ENCODE results near the gene FMNL2. TPM values are rescaled to one million over a fixed set of nuclear protein-coding genes. Genes with fewer than 3 reads are reported as not detected.

FMNL2 gene
- total and polyA plus RNA-seq, 4 donors, result 18.8 to 81.4 (median 38.4) TPM

DNA sequence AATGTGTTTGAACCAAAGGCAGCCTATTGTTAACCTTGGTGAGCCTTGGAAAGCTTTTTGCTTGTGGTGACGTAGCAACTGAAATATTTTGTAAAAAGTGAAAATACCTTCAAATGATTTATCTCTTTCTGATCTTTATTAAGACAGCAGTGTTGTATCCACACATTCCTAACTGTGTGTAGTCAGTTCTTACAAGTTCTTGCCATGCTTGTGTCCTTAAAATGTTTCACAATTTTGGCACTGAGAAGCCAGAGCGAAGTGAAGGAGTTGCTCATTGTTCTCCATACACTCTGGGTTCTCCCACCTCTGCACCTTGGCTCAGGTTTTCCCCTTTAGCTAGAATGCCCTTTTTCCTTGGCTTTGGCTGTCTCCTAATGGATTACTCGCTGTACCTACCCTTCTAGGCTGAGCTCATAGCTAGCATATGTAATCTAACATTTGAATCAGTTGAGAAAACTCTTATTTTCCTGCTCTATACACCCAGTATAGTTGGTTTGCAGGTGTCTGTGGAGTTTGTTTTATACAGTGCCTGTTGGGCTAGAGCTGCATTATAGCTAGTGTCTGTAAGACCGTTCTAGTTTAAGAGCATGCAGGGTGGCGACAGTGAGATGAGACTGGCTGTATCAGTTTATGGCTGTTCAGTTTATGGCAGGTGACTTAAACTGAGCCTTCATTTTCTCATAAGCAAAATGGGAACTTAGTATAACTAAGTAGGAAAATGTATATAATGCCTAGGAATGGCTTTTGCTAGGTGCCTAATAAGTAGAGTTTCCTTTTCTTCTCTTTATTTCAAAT is 45.5 kb downstream of the FMNL2 start:
- Histone ChIP-seq H3K27me3 (ENCODE audit: control insufficient read depth in 3 of 3, insufficient read depth in 3 of 3, low read length in 2 of 3) (no peaks in the 10 kb centered on the region), H3K9ac (ENCODE audit: insufficient read depth in 1 of 2, low read length in 2 of 2) (no peak overlapping the region), H3K4me1 (ENCODE audit: control insufficient read depth in 5 of 5, insufficient read depth in 5 of 5, low read length in 5 of 5) (peaks cover 0 to 7% (median 3%) of the 10 kb centered on the region in 5 donors), H3K4me3 (no peak overlapping the region), H3K9me3 (ENCODE audit: control insufficient read depth in 4 of 4, insufficient read depth in 3 of 4, low read length in 3 of 4) (no peaks in the 10 kb centered on the region), H3K27ac (ENCODE audit: low read depth in 1 of 2, low read length in 1 of 2) (no peak overlapping the region), H3K36me3 (ENCODE audit: control insufficient read depth in 4 of 4, insufficient read depth in 4 of 4, low read length in 4 of 4) (no peaks in the 10 kb centered on the region)
- TF ChIP-seq, protein P1, sequence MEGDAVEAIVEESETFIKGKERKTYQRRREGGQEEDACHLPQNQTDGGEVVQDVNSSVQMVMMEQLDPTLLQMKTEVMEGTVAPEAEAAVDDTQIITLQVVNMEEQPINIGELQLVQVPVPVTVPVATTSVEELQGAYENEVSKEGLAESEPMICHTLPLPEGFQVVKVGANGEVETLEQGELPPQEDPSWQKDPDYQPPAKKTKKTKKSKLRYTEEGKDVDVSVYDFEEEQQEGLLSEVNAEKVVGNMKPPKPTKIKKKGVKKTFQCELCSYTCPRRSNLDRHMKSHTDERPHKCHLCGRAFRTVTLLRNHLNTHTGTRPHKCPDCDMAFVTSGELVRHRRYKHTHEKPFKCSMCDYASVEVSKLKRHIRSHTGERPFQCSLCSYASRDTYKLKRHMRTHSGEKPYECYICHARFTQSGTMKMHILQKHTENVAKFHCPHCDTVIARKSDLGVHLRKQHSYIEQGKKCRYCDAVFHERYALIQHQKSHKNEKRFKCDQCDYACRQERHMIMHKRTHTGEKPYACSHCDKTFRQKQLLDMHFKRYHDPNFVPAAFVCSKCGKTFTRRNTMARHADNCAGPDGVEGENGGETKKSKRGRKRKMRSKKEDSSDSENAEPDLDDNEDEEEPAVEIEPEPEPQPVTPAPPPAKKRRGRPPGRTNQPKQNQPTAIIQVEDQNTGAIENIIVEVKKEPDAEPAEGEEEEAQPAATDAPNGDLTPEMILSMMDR (IDR thresholded peaks at IDR 0.05; ENCODE audit: control extremely low read depth, extremely low read depth), result no peak
- DNase-seq (no peak), ATAC-seq (ENCODE audit: insufficient read depth, low FRiP score) (no peak)
- 68 to 79% methylated on average over 5 of the region's 5 CpGs for WGBS, 2 donors

DNA sequence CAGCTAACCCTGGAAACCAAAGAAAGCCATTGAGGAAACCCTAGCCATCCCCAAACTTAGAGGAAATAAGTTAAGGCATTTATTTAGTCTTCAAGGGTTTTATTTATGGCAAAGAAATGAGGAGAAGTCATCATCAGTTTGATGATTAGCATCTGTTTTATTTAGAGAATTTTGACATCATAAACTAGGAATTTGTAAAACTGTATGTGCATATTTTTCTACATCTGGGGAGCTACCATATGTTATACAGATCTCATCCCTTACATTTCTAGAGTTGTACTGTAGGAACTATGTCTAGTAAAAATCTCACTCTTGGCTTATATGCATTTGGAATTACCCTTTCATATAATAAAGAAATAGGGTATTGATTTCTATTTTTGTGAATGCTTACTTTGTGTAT is 48.7 kb downstream of the FMNL2 start:
- no peaks in the 10 kb centered on the region for H3K9me3 ChIP-seq (ENCODE audit: control insufficient read depth in 4 of 4, insufficient read depth in 3 of 4, low read length in 3 of 4)
- no peaks in the 10 kb centered on the region for H3K36me3 ChIP-seq (ENCODE audit: control insufficient read depth in 4 of 4, insufficient read depth in 4 of 4, low read length in 4 of 4)
- TF ChIP-seq, protein P1 (IDR thresholded peaks at IDR 0.05; ENCODE audit: control extremely low read depth, extremely low read depth), result no peak
- no peak for DNase-seq
- H3K4me1 ChIP-seq (ENCODE audit: control insufficient read depth in 5 of 5, insufficient read depth in 5 of 5, low read length in 5 of 5), result peaks cover 0 to 9% (median 3%) of the 10 kb centered on the region in 5 donors
- H3K27me3 ChIP-seq (ENCODE audit: control insufficient read depth in 3 of 3, insufficient read depth in 3 of 3, low read length in 2 of 3), result no peaks in the 10 kb centered on the region
- H3K4me3 ChIP-seq, result no peak overlapping the region
- no peak overlapping the region for H3K9ac ChIP-seq (ENCODE audit: insufficient read depth in 1 of 2, low read length in 2 of 2)
- no peak overlapping the region for H3K27ac ChIP-seq (ENCODE audit: low read depth in 1 of 2, low read length in 1 of 2)
- ATAC-seq (ENCODE audit: insufficient read depth, low FRiP score), result no peak

DNA sequence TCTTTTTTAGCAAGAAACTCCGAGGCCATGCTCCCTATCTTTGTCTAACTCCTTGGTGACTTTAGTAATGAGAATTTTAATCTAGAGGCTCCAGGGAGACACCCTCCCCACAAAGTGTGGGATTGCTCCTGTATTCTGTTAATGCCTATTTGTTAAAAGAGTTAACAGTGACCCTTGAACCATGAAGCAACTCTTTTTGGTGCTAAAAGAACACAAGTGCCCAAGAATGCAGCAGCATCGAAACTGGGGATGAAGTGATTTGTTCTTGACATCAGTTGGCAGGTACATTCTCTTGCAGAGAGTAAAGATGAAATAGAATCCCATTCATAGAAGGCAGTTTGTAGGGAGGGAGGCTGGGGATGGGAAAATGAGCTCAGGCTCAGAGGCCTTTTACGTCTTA is 50.0 kb downstream of the FMNL2 start:
- H3K9ac ChIP-seq (ENCODE audit: insufficient read depth in 1 of 2, low read length in 2 of 2), result no peak overlapping the region
- ATAC-seq (ENCODE audit: insufficient read depth, low FRiP score) (no peak), DNase-seq (no peak)
- no peak overlapping the region for H3K4me3 ChIP-seq
- H3K9me3 ChIP-seq (ENCODE audit: control insufficient read depth in 4 of 4, insufficient read depth in 3 of 4, low read length in 3 of 4), result no peaks in the 10 kb centered on the region
- H3K27me3 ChIP-seq (ENCODE audit: control insufficient read depth in 3 of 3, insufficient read depth in 3 of 3, low read length in 2 of 3), result no peaks in the 10 kb centered on the region
- H3K27ac ChIP-seq (ENCODE audit: low read depth in 1 of 2, low read length in 1 of 2), result no peak overlapping the region
- TF ChIP-seq, protein P1 (IDR thresholded peaks at IDR 0.05; ENCODE audit: control extremely low read depth, extremely low read depth), result no peak
- H3K36me3 ChIP-seq (ENCODE audit: control insufficient read depth in 4 of 4, insufficient read depth in 4 of 4, low read length in 4 of 4), result no peaks in the 10 kb centered on the region
- 86 to 91% methylated on average over 3 of the region's 3 CpGs for WGBS, 2 donors
- H3K4me1 ChIP-seq (ENCODE audit: control insufficient read depth in 5 of 5, insufficient read depth in 5 of 5, low read length in 5 of 5), result peaks cover 0 to 9% (median 3%) of the 10 kb centered on the region in 5 donors

DNA sequence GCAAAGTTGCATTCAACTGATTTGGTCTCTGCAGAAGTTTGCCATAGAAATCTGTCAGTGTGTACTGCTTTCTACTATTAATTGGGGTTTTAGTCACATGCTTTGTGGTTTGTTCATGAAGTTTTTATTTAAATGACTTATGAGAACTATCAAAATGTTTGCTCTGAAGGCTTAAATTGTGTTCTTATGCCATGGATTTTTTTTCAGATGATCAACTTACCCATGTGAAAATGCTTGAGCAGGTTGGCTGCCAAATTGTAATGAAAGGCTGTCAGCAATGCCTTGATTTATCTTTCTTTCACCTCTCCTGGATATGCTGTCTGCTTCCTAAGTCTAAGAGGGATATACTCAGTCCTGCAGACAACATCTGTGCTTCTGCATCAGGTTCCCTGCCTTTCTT is 50.7 kb downstream of the FMNL2 start:
- TF ChIP-seq, protein P1 (IDR thresholded peaks at IDR 0.05; ENCODE audit: control extremely low read depth, extremely low read depth), result no peak
- Histone ChIP-seq H3K36me3 (ENCODE audit: control insufficient read depth in 4 of 4, insufficient read depth in 4 of 4, low read length in 4 of 4) (no peaks in the 10 kb centered on the region), H3K4me1 (ENCODE audit: control insufficient read depth in 5 of 5, insufficient read depth in 5 of 5, low read length in 5 of 5) (peaks cover 0 to 9% (median 0%) of the 10 kb centered on the region in 5 donors), H3K4me3 (no peak overlapping the region), H3K9ac (ENCODE audit: insufficient read depth in 1 of 2, low read length in 2 of 2) (no peak overlapping the region), H3K9me3 (ENCODE audit: control insufficient read depth in 4 of 4, insufficient read depth in 3 of 4, low read length in 3 of 4) (no peaks in the 10 kb centered on the region), H3K27me3 (ENCODE audit: control insufficient read depth in 3 of 3, insufficient read depth in 3 of 3, low read length in 2 of 3) (no peaks in the 10 kb centered on the region), H3K27ac (ENCODE audit: low read depth in 1 of 2, low read length in 1 of 2) (no peak overlapping the region)
- DNase-seq, result no peak
- no peak for ATAC-seq (ENCODE audit: insufficient read depth, low FRiP score)
